Adrenal gland (tissue), 12 donors: Measurements from ENCODE around the gene WIPF3. TPM values are rescaled to one million over a fixed set of nuclear protein-coding genes. Genes with fewer than 3 reads are reported as not detected.

ENCODE experiments used
- DNase-seq, 7 donors: peaks; one replicate each; pipeline ENCODE4 v3.0.0-alpha.2; 2019 to 2020
- H3K27ac ChIP-seq, 5 donors: fragments of 200-600 bp; sonication (generic) in 4 of 5; 1 replicate in 3 of 5; 2 replicates in 2 of 5; pipeline versions ENCODE4 v1.5.1 to v1.8.0; 2016 to 2020; ENCODE audit warnings: mild to moderate bottlenecking in 1 of 5
- H3K27me3 ChIP-seq: fragments of 200-600 bp; 2 replicates; pipeline ENCODE4 v1.8.0; 2021
- H3K36me3 ChIP-seq, 2 donors: fragments of 200-600 bp; replicated peaks in 1 of 2; 1 replicate in 1 of 2; 2 replicates in 1 of 2; pipeline versions ENCODE4 v1.5.1 to v1.8.0; 2018 to 2022
- H3K4me1 ChIP-seq, 2 donors: fragments of 200-600 bp; replicated peaks in 1 of 2; 1 replicate in 1 of 2; 2 replicates in 1 of 2; pipeline versions ENCODE4 v1.5.1 to v1.8.0; 2018 to 2021
- H3K4me3 ChIP-seq, 4 donors: fragments of 200-600 bp; sonication (generic) in 3 of 4; one replicate each; pipeline ENCODE4 v1.5.1; 2016 to 2018
- H3K9me3 ChIP-seq, 3 donors: fragments of 200-600 bp; sonication (generic) in 1 of 3; replicated peaks in 1 of 3; 1 replicate in 2 of 3; 2 replicates in 1 of 3; pipeline versions ENCODE4 v1.5.1 to v1.8.0; 2016 to 2021
- POLR2A ChIP-seq, 2 donors: fragments of 450-650 bp; IDR thresholded peaks; one replicate each; pipeline ENCODE4 v1.6.1; 2017; ENCODE audit warnings: antibody characterized with exemption in 2 of 2, mild to moderate bottlenecking in 2 of 2, moderate library complexity in 1 of 2
- WGBS, 4 donors: extraction: QIAGEN DNeasy Blood & Tissue Kit in 2 of 4; methylation state at CpG; one replicate each; pipeline versions ENCODE4 v1.1.5 to v1.1.7; 2013 to 2017; 5-methylcytosine and 5-hydroxymethylcytosine counted together
- intact Hi-C, 2 donors: fragments of 100-400 bp; cut with DNase I; formaldehyde crosslinking; loops; one replicate each; pipeline versions ENCODE4 v1.14.1 to v1.15.0; 2022 to 2023
- polyA plus RNA-seq, 3 donors: library from polyadenylated mRNA; stranded (reverse); fragments of 200-250 nt in 2 of 3; fragments of 350-450 nt in 1 of 3; fragmentation: Illumina TruSeq in 1 of 3; extraction: RNeasy Lipid Tissue Mini Kit (QIAGEN cat#74804) in 1 of 3; gene quantifications; one replicate each; pipeline ENCODE4 v1.2.3, GENCODE V29; 2013 to 2014
- total RNA-seq, 9 donors: library from RNA; depleted of rRNA in 4 of 9; stranded (reverse); fragments of >200 nt in 4 of 9; fragments of 120-200 nt in 1 of 9; fragmentation: NEBNext Ultra II Directional in 1 of 9; extraction: Animal tissue kit (Norgen Biotek cat#: 25700) in 1 of 9; gene quantifications; one replicate each; pipeline versions ENCODE4 v1.1.0 to v1.2.4, GENCODE V29; 2013 to 2023
- TF ChIP-seq, protein P1 (sequence below), 6 experiments: fragments of 450-650 bp in 4 of 6; fragments of 200-600 bp in 2 of 6; sonication (generic) in 1 of 6; IDR thresholded peaks; 1 replicate in 5 of 6; 2 replicates in 1 of 6; pipeline versions ENCODE4 v1.5.1 to v1.8.0; 2016 to 2021; ENCODE audit warnings: antibody characterized with exemption in 6 of 6, mild to moderate bottlenecking in 2 of 6, moderate library complexity in 1 of 6
- donor health status: healthy with polysubstance abuse.
- donor health status: Bipolar disorder and iron deficiency.
- donor health status: DM: yes; HTN: yes; CAD: no.
- donor health status: DM: no; HTN: no; CAD: no.
- donor health status: DM: no; HTN: no; CAD: no.
- donor health status: DM: yes; HTN: yes; CAD: no.

Gene WIPF3
- total and polyA plus RNA-seq, 12 donors: 0.50 to 16.0 (median 5.2) TPM

DNA sequence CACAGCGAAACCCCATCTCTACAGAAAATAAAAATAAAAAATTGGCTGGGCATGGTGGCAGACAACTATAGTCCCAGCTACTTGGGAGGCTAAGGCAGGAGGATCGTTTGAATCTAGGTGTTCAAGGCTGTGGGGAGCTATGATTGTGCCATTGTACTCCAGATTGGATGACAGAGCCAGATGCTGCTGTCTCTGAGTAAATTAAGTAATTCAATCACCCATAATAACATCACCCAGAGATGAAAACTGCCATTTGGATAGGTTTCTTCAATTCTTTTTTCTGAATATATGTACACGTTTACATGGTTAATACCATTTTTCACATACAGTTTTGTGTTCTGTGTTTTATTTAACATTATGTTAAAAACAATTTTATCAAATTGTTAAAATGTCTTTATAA lies 79.3 kb downstream of the WIPF3 start:
- H3K4me1 ChIP-seq: no peaks in the 10 kb centered on the region
- H3K27me3 ChIP-seq: no peaks in the 10 kb centered on the region
- TF ChIP-seq POLR2A (IDR thresholded peaks at IDR 0.05): no peak
- TF ChIP-seq, protein P1, sequence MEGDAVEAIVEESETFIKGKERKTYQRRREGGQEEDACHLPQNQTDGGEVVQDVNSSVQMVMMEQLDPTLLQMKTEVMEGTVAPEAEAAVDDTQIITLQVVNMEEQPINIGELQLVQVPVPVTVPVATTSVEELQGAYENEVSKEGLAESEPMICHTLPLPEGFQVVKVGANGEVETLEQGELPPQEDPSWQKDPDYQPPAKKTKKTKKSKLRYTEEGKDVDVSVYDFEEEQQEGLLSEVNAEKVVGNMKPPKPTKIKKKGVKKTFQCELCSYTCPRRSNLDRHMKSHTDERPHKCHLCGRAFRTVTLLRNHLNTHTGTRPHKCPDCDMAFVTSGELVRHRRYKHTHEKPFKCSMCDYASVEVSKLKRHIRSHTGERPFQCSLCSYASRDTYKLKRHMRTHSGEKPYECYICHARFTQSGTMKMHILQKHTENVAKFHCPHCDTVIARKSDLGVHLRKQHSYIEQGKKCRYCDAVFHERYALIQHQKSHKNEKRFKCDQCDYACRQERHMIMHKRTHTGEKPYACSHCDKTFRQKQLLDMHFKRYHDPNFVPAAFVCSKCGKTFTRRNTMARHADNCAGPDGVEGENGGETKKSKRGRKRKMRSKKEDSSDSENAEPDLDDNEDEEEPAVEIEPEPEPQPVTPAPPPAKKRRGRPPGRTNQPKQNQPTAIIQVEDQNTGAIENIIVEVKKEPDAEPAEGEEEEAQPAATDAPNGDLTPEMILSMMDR (IDR thresholded peaks at IDR 0.05): no peak
- H3K9me3 ChIP-seq: no peaks in the 10 kb centered on the region
- no peak overlapping the region for H3K27ac ChIP-seq
- no peak overlapping the region for H3K4me3 ChIP-seq
- intact Hi-C loops: no loop called here
- no peaks in the 10 kb centered on the region for H3K36me3 ChIP-seq
- WGBS, 4 donors: 84 to 93% (median 91%) methylated on average over 3 of the region's 3 CpGs
- peak in 1 of 7 donors; percentile 35 for DNase-seq

- Histone ChIP-seq H3K36me3 (no peaks in the 10 kb centered on the region), H3K4me1 (no peaks in the 10 kb centered on the region), H3K27me3 (no peaks in the 10 kb centered on the region), H3K27ac (no peak overlapping the region), H3K4me3 (no peak overlapping the region), H3K9me3 (no peaks in the 10 kb centered on the region)
- DNase-seq: no peak
- TF ChIP-seq, protein P1 (IDR thresholded peaks at IDR 0.05): no peak
- no peak for TF ChIP-seq POLR2A (IDR thresholded peaks at IDR 0.05)
- intact Hi-C loops: no loop called here
- WGBS, 4 donors: 94 to 98% (median 94%) methylated on average over 2 of the region's 2 CpGs
Measured at GRCh38 chr7:29886827-29887226, 80.5 kb downstream of the WIPF3 start.

- Histone ChIP-seq H3K4me3 (no peak overlapping the region), H3K27me3 (no peaks in the 10 kb centered on the region), H3K36me3 (no peaks in the 10 kb centered on the region), H3K9me3 (no peaks in the 10 kb centered on the region), H3K27ac (no peak overlapping the region), H3K4me1 (no peaks in the 10 kb centered on the region)
- TF ChIP-seq POLR2A (IDR thresholded peaks at IDR 0.05): no peak
- TF ChIP-seq, protein P1 (IDR thresholded peaks at IDR 0.05): no peak
- DNase-seq: no peak
- 83 to 100% (median 98%) methylated on average over 2 to 7 of the region's 7 CpGs for WGBS, 4 donors
- intact Hi-C loops: no loop called here
Measured at GRCh38 chr7:29888006-29888405, 81.7 kb downstream of the WIPF3 start.

- Histone ChIP-seq H3K36me3 (no peaks in the 10 kb centered on the region), H3K9me3 (no peaks in the 10 kb centered on the region), H3K27ac (no peak overlapping the region), H3K27me3 (no peaks in the 10 kb centered on the region), H3K4me1 (no peaks in the 10 kb centered on the region), H3K4me3 (no peak overlapping the region)
- DNase-seq: no peak
- intact Hi-C loops: no loop called here
- TF ChIP-seq POLR2A (IDR thresholded peaks at IDR 0.05): no peak
- TF ChIP-seq, protein P1 (IDR thresholded peaks at IDR 0.05): no peak
- 94 to 97% (median 95%) methylated on average over 5 of the region's 5 CpGs for WGBS, 4 donors
Measured at GRCh38 chr7:29889288-29889687, 83.0 kb downstream of the WIPF3 start.
